ENCODE measurements around the gene RIT2.

DNA sequence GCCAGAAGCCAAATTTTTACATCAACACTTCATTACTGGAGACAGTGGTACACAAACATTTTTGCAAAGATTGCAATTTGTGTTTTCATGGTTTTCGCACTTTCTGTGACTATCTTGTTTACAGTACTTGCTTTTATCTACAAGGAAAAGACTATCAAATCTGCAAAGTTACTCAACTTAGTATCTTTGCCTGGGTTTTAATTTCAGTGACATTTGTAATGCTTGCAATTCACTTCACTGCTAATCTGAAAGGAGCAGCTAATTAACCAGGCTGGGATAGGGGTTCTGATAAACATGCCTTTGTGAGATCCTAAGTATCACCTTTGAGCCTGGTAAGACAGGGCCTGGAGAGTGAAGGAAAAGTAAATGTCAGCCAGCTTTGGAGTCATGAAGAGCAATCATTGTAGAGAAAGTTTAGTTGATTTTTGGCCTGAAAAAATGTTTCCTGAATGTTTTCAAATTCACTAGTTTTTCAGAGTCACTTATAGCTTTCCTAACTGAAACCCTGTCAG lies 194.2 kb downstream of the RIT2 start:
- TF ChIP-seq, protein P1, sequence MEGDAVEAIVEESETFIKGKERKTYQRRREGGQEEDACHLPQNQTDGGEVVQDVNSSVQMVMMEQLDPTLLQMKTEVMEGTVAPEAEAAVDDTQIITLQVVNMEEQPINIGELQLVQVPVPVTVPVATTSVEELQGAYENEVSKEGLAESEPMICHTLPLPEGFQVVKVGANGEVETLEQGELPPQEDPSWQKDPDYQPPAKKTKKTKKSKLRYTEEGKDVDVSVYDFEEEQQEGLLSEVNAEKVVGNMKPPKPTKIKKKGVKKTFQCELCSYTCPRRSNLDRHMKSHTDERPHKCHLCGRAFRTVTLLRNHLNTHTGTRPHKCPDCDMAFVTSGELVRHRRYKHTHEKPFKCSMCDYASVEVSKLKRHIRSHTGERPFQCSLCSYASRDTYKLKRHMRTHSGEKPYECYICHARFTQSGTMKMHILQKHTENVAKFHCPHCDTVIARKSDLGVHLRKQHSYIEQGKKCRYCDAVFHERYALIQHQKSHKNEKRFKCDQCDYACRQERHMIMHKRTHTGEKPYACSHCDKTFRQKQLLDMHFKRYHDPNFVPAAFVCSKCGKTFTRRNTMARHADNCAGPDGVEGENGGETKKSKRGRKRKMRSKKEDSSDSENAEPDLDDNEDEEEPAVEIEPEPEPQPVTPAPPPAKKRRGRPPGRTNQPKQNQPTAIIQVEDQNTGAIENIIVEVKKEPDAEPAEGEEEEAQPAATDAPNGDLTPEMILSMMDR (IDR thresholded peaks at IDR 0.05), result no peak
- TF ChIP-seq TEAD4 (IDR thresholded peaks at IDR 0.05; ENCODE audit: borderline replicate concordance, insufficient read depth) (no peak), POLR2AphosphoS5 (IDR thresholded peaks at IDR 0.05; ENCODE audit: low read depth, low read length) (no peak), GABPA (IDR thresholded peaks at IDR 0.05; ENCODE audit: low read depth) (no peak)
- TF ChIP-seq, protein P2, sequence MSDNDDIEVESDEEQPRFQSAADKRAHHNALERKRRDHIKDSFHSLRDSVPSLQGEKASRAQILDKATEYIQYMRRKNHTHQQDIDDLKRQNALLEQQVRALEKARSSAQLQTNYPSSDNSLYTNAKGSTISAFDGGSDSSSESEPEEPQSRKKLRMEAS (IDR thresholded peaks at IDR 0.05; ENCODE audit: low read depth), result no peak
- TF ChIP-seq, protein P3, sequence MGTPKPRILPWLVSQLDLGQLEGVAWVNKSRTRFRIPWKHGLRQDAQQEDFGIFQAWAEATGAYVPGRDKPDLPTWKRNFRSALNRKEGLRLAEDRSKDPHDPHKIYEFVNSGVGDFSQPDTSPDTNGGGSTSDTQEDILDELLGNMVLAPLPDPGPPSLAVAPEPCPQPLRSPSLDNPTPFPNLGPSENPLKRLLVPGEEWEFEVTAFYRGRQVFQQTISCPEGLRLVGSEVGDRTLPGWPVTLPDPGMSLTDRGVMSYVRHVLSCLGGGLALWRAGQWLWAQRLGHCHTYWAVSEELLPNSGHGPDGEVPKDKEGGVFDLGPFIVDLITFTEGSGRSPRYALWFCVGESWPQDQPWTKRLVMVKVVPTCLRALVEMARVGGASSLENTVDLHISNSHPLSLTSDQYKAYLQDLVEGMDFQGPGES (IDR thresholded peaks at IDR 0.05; ENCODE audit: low read depth, low read length), result no peak
